Fibroblast of the aortic adventitia (primary cell): ENCODE data around the gene GPX8. TPM values are rescaled to one million over a fixed set of nuclear protein-coding genes. Genes with fewer than 3 reads are reported as not detected.

Experiments
- DNase-seq: peaks from one replicate; pipeline ENCODE4 v3.0.0-alpha.2; 2010; ENCODE audit warnings: low read depth
- H3K4me3 ChIP-seq: 2 replicates; pipeline ENCODE4 v1.5.1; 2011; ENCODE audit warnings: low read depth, mild to moderate bottlenecking, control low read depth, low read length, moderate library complexity
- total RNA-seq: library from RNA; depleted of rRNA; stranded (reverse); fragments of >200 nt; gene quantifications from 2 replicates; pipeline ENCODE4 v1.2.3, GENCODE V29; 2012; ENCODE audit warnings: low replicate concordance
- TF ChIP-seq, protein P1 (sequence below): IDR thresholded peaks from 2 replicates; pipeline ENCODE4 v1.5.1; 2011; ENCODE audit warnings: mild to moderate bottlenecking, low read length, control low read depth, inconsistent platforms; ENCODE audit not compliant: insufficient read depth

The GPX8 gene
- total RNA-seq, 1 donor = 244 TPM

DNA sequence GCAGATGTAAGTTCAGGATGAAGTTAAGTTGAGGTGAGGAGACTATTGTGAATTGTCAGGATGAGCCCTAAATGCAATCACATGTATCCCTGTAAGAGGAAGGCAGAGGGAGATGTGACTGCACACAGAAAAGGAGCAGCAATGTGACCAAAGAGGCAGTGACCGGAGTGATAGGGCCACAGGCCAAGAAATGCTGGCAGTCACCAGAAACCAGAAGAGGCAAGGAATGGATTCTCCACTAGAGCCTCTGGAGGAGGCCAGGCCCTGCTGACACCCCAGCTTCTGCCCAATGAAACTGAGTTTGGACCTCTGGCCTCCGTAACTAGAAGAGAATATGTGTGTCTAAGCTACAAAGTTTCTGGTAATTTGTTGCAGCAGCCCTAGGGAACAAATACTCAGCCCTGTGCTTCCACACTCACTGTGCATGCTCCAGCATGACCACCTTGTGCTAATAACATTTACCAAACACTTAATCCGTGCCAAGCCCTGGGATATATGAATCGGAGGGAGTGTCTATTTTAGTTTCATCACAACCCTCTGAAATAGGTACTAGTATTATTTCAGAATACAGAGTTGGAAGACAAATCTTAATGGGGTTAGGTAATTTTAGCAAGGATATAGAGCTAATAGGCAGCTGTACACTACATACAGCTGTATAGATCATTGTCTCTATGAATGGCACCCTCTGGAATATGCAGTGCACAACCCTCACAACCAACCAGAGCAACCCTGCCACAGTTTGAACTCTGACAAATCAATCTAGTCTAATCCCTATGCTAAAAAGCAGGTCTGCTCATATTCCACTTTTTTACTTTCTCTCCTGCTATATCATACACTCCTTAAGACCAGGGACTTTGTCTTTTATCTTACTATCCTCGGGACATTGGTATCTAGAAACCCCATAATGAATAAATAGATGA is 7.8 kb upstream of the GPX8 start:
- peak; percentile 90 for DNase-seq
- TF ChIP-seq, protein P1, sequence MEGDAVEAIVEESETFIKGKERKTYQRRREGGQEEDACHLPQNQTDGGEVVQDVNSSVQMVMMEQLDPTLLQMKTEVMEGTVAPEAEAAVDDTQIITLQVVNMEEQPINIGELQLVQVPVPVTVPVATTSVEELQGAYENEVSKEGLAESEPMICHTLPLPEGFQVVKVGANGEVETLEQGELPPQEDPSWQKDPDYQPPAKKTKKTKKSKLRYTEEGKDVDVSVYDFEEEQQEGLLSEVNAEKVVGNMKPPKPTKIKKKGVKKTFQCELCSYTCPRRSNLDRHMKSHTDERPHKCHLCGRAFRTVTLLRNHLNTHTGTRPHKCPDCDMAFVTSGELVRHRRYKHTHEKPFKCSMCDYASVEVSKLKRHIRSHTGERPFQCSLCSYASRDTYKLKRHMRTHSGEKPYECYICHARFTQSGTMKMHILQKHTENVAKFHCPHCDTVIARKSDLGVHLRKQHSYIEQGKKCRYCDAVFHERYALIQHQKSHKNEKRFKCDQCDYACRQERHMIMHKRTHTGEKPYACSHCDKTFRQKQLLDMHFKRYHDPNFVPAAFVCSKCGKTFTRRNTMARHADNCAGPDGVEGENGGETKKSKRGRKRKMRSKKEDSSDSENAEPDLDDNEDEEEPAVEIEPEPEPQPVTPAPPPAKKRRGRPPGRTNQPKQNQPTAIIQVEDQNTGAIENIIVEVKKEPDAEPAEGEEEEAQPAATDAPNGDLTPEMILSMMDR = no peak
- no peak overlapping the region for H3K4me3 ChIP-seq

DNA sequence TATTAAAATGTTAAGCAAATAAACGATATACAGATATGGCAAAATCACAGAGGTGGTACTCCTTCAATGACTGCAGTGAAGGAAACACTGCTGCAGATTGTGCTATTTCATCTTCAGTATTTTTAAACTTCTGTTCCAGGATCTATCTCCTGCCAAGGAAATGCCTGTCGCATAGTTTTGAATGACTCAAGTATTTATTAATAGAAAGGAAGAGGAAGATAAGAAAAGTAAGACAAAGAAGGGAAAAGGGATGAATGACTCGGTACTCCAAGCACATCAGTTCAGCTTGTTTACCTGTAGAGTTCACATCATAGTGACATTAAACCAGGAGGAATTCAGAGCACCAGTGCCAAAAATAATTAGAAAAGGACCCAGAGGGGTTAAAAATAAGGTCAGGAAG is 5.1 kb upstream of the GPX8 start:
- DNase-seq = peak; percentile 88
- no peak overlapping the region for H3K4me3 ChIP-seq
- TF ChIP-seq, protein P1 = no peak

DNA sequence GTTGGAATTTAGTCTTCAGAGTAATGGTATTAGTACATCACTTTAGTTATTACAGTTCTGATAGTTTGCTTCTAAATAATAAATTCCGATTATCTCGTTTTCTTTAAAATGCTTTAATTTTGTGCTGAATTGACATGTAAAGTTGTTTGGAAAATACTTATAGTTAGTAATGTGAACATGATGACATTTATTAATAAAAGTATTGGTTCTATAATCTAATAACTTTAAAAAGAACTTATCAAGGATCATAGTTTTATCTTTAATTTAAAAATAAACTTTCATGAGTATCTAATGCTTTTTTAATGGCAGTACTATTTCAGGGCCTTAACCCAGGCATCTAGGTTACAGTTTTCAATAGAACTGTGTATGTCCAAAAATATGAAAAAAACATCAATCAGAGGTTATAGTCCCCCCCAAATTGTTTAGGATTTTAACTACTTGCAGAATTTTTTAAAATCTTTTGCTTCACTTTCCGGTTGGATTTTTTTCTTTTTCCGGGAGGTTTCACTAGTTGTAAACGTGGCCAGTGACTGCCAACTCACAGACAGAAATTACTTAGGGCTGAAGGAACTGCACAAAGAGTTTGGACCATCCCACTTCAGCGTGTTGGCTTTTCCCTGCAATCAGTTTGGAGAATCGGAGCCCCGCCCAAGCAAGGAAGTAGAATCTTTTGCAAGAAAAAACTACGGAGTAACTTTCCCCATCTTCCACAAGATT is 680 bp downstream of the GPX8 start:
- DNase-seq = peak; percentile 97
- TF ChIP-seq, protein P1 = no peak
- H3K4me3 ChIP-seq = peak overlapping the region; percentile 68

DNA sequence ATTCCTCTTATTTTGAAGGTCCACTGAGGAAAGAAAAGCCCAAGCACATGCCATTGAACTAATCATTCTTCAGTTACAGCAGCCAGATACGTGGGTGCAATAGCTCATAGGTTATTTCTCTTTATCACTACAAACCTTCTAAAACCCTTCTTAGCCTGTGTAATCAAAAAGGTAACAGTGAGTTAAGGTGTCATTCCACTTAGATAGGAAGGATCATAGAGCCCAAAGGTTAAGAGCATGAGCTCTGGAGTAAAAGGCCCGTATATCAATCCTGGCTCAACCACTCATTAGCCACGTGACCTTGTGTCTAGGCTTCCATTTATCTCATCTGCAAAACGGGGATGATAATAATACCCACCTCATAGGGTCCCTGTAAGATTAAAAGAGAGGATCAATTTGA is 2.7 kb downstream of the GPX8 start:
- DNase-seq = no peak
- TF ChIP-seq, protein P1 = no peak
- peak overlapping the region; percentile 3 for H3K4me3 ChIP-seq

DNA sequence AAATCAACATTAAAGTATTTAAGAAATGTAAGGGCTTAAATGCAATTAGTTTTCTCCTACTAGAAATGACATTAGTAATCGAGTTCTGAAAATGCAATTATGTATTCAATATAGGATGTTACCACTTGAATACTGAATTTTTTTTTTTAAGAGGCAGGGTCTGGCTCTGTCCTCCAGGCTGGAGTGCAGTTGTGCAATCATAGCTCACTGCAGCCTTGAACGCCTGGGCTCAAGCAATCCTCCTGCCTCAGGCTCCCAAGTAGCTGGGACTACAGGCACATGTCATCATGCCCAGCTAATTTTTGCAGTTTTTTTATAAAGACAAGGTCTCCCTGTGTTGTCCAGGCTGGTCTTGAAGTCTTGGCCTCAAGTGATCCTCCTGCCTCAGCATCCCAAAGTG is 11.5 kb downstream of the GPX8 start:
- TF ChIP-seq, protein P1 = no peak
- DNase-seq = no peak
- H3K4me3 ChIP-seq = no peak overlapping the region

DNA sequence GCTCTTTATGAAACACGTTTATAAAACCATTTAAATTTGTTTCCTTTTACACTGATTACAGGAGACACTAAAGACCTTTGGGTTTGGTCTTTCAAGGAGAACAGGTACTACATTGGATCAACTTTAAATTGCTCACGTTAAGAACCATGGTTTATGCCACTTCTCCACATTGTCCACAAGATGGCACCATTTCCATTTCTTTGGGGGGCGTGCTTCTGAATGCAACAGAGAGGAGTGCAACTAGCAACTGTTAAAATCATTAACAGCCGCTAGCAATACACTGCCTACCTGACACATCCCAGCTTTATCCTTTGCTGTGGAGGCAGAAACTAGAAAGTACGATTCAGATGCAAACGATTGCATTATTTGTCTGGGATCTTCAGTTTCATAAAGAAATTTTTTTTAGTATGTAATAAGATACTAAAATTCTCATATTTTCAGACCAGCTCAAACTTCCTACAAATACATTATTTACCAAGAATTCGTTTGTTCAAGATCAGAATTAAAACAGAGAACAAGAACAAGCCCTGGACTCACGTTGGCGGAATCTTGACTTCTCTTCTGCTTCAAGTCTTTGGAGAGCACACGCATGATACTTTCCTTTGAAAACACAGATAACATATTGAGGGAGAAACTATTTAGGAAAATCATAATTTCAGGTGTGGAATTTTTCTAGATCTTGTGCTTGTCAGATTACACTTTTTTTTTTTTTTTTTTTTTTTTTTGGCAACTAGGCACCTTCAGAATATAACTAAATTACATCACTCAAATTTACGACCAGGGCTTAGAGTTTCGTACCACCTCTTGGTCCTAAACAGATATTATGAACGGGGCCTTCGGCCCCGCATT is 12.3 kb downstream of the GPX8 start:
- H3K4me3 ChIP-seq = peak overlapping the region; percentile 69
- DNase-seq = peak; percentile 85
- TF ChIP-seq, protein P1 = peak; percentile 84
